ENCODE results near the gene ZFAND6.
A peak's percentile ranks its signal among the peaks of the same experiment; 100 is the strongest.

Gene ZFAND6

DNA sequence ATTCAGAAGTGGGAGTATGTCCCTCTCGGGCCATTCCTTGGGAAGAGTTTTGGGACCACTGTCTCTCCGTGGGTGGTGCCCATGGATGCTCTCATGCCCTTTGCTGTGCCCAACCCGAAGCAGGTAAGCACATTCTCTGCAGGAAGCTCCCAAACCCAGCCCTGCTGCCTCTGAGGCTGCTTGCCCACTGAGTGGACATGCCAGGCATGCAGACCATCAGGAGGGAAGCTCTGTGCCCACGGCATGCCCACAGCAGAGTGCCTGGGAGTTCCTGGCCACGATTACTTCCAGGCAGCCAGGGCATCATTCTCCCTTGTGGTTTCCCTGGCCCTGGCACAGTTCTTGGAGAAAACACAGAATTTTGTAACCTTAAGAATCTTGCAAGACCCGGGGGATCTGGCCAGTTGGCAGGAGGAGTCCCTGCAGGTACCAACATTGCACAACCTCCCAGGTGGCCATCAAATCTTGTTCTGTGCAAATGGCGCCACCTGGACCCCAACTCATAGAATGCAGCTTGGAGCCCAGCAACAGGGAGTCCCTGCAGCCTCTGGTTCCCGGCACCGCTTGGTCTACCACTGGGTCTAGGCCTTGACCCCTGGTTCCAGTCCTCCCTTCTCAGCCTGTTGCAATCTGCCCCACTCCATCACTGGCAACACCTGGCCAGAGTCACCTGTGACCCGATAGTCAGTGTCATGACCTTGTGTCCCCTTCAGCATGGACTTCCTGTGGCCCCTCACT, 113.7 kb downstream of the ZFAND6 start:
- peak; percentile 64 for DNase-seq

DNA sequence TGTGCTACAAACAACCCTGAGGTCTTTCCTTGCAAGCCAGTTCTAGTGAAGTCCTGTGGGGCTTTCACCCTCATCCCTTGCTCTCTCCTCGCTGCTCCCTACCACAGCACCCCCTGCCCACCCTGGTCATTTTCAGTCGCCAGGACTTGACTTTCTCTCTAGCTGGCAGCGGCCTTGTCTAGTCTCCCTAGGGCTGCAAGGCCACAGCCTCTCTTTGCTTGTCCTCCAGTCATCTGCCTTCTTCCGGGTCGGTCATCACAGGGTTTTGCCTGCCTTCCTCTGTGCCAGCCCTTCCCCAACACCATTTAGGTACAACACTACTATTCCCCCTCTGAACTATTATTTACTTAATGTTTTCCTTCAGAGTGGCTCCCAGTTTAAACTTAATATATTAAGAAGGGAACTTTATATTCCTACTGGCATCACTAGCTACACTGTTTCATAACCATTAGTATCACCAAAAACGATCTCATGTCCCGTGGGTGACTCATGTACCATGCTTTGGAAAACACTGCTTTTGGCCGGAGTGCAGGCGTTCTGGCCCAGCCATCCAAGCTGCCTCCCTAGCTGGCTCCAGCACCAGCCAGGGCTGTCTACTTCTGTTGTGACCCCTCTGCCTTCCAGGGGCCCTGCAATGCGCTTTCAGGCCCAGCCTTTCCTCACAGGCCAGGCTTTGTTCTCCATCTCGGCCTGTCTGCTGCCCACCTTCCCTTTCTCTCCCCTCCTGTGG, 114.7 kb downstream of the ZFAND6 start:
- no peak for DNase-seq

- DNase-seq, result no peak
These were observed 116.0 kb downstream of the ZFAND6 start for GRCh38 chr15:80175436-80175835.

DNA sequence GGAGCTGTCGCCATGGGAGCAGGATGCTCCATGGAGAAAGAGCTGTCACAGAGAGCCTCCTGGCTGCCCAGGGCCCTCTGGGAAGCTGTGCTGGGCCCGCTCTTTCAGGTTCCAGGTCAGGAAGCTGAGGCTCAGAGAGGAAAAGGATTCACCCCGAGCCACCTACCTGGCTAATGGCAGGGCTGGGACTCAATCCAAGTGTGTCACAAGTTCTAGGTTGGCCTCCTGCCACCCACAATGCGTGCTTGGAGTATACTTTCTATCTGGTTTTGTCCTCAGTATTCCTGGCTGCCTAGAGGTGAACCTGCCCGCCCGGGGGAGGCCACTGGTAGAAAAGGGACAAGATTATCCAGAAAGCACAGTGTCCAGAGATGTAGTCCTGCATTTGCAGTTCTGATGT, 117.0 kb downstream of the ZFAND6 start:
- DNase-seq, result no peak

GRCh38 chr15:80177156-80177555, 117.7 kb downstream of the ZFAND6 start:
- no peak for DNase-seq

- DNase-seq, result no peak
These were observed 119.7 kb downstream of the ZFAND6 start for GRCh38 chr15:80179025-80179759.

DNA sequence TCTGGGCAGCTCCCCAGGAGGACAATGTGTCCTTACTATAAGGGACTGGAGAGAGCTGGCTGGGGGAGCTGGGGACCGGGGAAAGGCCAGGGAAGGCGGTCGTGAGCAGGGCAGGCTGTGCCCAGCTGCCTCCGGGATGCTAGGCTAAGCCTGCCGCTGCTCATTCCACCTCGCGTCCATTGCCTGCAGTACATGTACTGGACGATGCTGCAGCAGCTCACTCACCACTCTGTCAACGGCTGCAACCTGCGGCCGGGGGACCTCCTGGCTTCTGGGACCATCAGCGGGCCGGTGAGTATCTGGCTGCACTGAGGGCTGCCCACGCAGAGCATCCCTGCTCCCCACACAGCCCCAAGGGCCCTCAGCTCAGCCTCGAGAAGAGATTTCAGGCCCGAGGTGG, 120.5 kb downstream of the ZFAND6 start:
- no peak for DNase-seq

DNA sequence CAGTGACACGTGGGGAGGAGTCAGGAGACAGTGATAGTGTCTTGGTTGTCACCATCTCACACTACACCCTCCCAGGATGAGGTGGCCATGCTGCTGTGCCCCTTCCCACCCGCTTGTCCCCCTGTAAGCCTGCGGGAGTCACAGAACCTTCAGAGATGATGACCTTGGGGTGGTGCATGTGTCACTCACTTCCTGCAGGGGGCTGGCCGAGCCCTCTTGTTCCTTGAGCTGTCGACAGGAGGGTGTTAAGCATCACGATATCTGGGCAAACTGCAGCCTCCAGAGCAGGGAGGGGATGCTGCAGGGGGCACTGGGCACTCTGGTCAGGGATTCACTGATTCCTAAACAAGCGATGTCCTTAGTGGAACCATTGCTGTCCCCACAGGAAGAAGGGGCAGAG, 121.0 kb downstream of the ZFAND6 start:
- DNase-seq, result no peak

DNA sequence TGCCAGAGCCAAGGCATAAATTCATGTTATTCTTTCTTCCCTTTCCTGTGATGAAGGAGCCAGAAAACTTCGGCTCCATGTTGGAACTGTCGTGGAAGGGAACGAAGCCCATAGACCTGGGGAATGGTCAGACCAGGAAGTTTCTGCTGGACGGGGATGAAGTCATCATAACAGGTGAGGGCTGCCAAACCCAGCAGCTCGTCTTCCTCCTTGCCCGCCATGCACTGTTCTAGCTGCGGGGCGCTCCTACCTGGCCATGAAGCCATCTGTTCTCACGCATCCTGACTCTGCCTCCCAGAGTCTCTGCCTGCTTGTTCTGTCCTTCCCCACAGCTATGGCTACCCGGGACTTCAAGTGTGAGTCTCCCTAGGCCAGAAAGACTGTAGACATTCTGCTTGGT, 121.5 kb downstream of the ZFAND6 start:
- DNase-seq, result peak; percentile 6

DNA sequence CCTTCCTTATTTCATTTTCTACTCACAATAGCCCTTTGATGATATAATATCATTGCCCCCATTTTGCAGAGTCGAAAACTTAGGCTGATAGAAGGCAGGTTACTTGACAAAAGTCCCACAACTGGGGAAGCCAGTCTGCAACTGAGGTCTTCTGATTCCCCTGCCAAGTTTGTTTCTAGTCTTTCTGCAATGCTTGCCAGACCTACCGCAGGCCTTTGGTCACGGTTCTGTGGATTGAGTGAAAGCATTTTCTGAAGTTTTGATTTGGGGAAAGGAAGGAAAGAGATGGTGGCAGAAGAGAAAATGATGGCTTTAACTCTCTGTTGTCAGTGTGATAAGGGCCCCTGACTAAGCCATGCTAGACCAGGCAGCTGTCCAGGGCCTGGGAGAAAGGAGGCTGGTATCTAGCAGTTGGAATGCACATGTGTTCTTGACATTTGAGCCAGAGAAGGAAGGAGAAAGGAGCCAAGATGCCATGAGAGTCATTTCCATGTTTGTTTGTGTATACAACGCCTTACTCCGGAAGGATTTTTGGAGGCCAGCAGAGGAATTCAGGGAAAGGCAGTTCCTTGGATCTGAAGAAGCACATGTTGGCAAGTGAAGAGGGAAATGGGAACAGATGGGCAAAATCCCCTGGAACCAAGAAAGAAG, 123.3 kb downstream of the ZFAND6 start:
- DNase-seq, result no peak

DNA sequence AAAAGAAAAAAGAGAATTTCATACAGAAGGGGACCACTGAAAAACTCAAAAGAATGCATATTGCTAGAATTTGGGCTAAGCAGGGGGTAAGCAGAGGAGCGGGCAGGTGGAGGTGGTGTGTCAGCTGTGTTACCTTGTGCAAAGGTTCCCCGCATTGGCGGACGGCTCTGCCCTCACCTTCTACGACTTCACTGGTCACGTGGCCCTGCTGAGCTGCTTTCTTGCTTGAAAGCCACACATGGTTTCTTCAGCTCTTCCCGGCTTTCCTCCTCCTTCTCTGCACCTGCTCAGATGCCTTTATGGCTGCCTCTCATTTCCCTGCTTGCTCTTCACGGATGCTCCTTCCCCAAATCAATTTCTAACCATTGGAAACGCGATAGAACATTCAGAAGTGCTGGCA, 123.8 kb downstream of the ZFAND6 start:
- no peak for DNase-seq

DNA sequence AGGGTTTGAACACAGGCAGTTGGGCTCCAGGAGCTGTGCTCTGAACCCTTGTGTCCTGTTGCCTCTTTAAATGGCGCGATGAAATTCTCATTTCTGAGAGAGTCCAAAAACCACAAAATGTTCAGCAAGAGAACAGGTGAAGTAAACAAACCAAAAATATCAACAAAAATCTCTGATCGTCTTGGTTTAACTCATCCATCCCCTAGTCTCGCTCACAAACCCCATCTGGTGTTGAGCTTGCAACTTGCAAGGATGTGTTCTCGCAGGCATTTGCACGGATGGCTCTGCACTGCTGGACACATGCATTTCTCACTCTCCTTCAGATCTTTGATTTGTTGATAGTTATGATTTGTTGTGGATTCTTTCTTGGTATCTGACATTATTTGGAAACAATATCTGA, 124.4 kb downstream of the ZFAND6 start:
- no peak for DNase-seq

- no peak for DNase-seq
These were observed 125.1 kb downstream of the ZFAND6 start for GRCh38 chr15:80184554-80184953.

- no peak for DNase-seq
These were observed 125.7 kb downstream of the ZFAND6 start for GRCh38 chr15:80185152-80185551.

DNA sequence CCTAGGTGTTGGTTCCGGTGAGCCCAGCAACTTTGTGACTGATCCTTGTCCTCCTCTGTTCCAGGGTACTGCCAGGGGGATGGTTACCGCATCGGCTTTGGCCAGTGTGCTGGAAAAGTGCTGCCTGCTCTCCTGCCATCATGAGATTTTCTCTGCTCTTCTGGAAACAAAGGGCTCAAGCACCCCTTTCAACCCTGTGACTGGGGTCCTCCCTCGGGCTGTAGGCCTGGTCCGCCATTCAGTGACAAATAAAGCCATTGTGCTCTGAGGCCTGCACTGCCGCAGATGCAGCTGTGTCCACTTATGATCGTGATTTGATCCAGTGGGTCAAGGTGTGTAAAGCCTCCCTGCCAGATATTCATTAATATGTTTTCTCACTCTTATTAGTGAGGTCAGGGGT, 126.6 kb downstream of the ZFAND6 start:
- no peak for DNase-seq

GRCh38 chr15:80186597-80186996, 127.1 kb downstream of the ZFAND6 start:
- no peak for DNase-seq
